ENCODE data around the gene JAZF1.

The JAZF1 gene

GRCh38 chr7:27998382-27998781, 182.2 kb downstream of the JAZF1 start:
- no peak for DNase-seq

- peak; percentile 67 for DNase-seq
Observed at GRCh38 chr7:27997188-27997707, 183.3 kb downstream of the JAZF1 start.

DNA sequence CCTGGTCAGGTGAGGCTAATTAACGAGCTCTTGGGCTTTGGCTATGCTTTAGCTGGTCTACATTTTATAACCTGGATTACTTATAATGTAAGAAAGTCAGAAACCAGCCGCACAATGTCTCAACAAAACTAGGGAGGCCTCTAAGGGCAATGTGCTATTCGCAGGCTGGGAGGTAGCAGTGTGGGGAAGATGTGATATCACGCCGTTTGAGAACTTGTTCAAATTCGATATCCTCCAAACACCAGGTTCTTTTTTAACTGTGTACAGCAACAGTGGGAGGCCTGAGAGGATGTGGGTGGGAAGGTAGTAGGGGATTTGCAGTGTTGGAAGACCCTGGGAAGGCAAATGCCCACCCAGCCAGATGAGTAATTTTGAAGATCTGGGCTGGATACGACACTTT, 184.5 kb downstream of the JAZF1 start:
- no peak for DNase-seq

GRCh38 chr7:27995228-27995627, 185.4 kb downstream of the JAZF1 start:
- DNase-seq = no peak

DNA sequence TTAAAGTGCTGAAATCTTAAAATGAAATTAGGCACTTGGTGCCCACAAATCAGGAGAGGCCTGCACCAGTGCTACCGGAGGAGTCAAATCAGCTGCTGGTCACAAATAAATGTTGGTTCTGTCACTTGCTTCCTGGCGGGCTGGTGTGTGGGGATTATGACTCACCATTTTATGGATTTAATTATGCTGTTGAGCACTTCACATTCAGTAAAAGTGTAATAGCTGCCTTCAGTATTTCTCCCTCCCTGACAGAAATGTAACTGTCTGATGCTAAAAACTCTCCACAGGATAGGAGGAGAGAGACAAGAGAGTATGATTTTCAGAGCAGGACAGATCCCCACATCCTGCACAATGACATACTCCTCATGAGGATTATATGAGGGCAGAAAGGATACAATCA, 186.0 kb downstream of the JAZF1 start:
- peak; percentile 67 for DNase-seq

GRCh38 chr7:27992755-27993493, 187.7 kb downstream of the JAZF1 start:
- DNase-seq = peak; percentile 61

DNA sequence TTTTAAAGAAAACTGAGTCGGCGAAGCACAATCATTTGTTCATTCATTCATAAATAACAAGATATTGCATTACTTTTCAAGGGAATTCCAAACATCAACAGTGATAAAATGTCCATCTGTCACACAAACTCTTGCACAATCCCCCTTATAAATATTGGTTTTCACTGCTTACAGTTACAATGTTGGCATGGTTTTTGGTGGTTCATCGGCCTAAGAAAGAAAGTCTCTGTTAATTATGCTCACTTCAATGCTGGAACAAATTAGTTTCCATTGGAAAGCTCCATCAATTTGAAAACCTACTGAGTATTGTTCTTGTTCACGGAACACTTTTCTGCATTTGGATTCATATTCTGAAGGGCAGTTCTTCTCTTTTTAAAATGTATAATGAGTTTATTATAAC, 188.5 kb downstream of the JAZF1 start:
- DNase-seq = no peak

DNA sequence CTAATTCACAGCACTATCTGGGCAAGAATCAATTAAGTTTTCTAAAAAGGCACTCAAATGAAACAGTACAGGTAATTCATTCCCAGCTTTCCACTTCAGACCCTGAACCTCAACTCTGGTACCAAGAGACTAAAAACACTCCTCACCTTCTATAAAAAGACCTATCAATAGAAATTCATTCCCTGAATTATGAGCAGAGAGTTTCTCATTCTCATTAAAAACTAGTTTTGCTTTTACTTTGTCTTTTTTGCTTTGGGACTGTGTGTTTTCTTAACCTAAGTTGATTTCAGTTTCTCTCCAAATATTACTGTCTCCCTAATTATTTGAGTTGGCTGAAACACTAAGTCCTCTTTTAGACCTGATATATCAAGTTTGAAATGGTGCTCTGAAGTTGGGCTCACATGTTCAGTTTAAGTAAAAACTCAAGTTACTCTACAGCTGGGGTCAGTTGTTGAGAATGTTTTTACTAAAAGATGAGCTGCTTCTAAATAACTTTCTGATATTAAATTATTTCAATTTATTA, 189.5 kb downstream of the JAZF1 start:
- no peak for DNase-seq

- DNase-seq = no peak
Observed at GRCh38 chr7:27976531-27976930, 204.1 kb downstream of the JAZF1 start.

DNA sequence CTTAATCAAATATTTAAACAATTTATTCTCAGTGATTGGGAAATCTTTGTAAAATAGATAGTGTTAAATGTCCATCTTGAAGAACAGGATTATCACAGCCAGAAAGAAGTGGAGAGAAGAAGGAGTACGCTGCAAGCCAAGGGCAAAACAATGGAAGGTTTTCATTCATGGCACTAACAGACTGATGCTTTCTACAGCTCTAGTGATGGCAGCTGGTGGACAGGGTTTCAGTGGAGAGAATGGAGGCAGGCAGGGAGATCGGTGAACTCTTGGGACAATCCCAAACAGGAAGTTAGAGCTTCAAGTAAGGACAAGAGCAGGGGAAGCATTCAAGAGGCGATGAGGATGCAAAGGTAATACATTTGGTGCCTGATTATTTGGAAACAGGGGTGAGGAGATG, 207.0 kb downstream of the JAZF1 start:
- DNase-seq = no peak

- DNase-seq = no peak
Observed at GRCh38 chr7:27972276-27972675, 208.3 kb downstream of the JAZF1 start.

DNA sequence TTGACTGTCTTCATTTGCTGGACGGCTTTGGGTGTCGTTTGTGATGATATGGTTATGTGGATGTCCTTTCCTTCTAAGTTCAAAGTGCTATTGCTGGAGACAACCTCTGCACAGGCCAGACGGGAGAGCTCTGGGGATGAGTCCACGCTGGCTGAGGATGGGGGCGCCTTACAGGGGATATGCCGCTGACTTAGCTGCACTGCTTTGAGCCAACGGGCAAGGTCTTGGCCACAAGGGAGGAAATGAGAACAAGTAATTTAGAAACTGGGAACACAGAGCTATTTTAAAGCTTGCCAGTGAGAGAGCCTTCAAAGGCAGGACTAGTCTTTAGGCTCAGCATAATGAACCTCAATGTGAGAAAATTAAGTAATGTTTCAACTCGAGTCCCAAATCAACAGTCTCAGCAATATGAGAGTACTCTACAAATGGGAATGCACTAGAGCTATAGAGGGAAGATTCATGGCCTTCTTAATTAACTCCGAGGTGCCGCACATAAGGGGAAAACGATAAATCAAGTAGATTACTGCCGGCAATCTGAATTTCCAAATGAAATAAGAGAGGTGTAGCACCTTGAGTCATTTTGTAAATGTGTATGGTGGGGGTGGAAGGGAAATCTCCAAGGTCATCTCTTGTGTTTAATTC, 209.3 kb downstream of the JAZF1 start:
- DNase-seq = no peak

- DNase-seq = no peak
Observed at GRCh38 chr7:27970350-27970749, 210.2 kb downstream of the JAZF1 start.

DNA sequence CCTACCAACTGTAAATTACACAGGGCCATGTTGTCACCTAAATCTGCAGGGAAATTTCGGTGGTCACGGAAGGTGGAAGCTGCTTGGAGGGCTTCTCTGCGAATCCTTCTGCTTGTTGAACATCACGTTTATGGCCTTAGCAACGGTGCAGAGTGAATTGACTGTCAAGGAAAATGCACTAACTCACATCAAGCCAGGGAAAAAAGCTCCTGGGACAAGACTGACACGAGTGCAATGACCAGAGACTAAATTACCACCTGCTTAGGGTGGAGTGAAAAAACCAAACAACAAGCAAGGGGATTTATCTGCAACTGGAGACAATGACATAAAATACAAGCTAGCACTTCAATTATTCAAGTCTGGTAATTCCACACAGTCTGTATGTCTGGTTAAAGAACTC, 211.2 kb downstream of the JAZF1 start:
- no peak for DNase-seq

DNA sequence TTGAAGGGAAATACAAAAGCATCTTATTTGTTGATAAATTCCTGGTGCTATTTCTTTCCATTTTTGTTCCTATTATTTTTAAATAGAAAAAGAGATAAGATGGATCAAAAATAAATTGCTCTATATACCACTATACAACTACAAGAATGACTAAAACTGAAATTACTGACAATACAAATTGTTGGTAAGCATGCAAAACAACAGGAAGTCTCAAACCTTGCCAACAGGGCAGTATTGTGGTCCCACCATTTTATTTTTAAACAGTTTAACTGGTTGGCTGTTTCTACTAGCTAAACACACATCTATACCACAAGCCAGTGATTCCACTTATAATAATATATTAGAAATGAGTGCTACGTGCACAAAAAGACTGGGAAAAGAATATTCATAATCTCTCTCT, 213.0 kb downstream of the JAZF1 start:
- DNase-seq = no peak

DNA sequence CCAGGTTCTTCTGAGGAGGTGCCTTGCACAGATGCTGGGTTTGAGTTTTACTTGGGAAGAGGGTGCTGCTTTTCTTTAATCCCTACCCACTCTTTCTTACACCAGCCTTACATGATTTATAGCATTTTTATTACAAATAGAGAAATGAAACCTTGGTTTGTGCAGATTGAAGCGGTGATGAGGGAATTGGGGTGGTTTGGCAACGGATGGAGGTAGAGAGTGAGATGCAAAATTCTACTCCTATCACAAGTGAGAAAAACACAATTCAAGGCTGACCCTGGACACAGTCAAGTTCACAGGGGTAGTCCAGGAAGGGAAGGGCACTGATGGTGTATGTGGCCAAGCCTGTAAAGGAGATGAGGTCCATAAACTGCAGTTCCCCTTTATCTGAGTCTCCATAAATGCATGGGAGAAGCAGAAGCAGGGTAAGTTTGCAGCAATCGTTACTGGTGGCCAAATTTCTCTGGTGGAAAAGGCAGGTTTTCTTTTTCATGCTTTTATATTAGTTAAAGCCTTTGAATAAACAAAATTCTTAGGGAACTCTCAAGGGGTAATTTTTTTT, 214.3 kb downstream of the JAZF1 start:
- DNase-seq = no peak

- DNase-seq = no peak
Observed at GRCh38 chr7:27965650-27966049, 214.9 kb downstream of the JAZF1 start.

GRCh38 chr7:27964820-27965219, 215.8 kb downstream of the JAZF1 start:
- DNase-seq = no peak

- DNase-seq = no peak
Observed at GRCh38 chr7:27963056-27963455, 217.5 kb downstream of the JAZF1 start.

DNA sequence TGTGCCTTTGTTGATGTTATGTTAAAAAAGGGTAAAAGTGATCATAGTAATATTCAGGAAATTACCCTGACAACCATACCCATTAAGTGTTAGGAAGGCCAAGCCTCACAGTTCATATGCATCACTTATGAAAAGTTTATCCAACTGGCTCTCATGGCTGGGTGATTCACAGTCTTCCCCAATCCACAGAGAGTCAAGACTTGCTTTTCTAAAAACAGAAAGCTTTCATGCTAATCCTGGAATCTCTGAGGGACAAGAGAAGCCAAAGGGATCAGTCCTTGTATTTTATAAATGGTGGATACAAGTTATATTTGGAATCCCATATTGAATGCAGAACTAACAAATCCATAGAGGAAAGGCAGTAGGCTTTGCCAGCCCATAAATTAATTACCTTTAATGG, 218.3 kb downstream of the JAZF1 start:
- DNase-seq = no peak

GRCh38 chr7:27961255-27961654, 219.3 kb downstream of the JAZF1 start:
- DNase-seq = no peak

- no peak for DNase-seq
Observed at GRCh38 chr7:27960415-27960814, 220.2 kb downstream of the JAZF1 start.

DNA sequence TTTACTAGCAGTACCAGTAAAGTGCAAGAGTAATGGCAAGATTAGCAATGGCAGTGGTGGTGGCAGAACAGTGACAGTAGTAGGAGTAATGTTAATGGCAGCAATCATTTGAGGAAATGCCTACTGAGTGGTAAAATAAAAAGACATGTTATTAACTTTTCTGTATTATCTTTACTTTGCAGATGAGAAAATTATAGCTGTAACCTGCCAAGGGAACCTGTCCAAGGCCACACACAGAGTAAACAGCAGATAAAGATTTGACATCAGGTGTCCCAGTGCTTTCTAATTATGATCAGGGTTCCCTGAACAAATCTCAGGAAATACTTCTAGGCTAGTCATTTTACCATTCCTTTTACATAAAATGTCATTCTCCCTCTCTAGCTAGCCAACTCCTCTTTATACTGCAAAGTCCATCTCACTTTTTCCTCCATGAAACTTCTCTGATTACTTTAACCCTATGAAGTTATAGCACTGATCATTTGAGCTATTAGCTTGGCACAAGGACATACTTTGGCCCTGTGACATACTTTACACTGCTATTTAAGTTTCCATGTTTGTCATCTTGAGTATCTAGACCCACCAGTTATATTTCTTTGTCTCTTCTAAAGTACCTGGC, 221.6 kb downstream of the JAZF1 start:
- DNase-seq = no peak

- no peak for DNase-seq
Observed at GRCh38 chr7:27955596-27955995, 225.0 kb downstream of the JAZF1 start.

All from NCI-H1105 (cell line).